Fibroblast of villous mesenchyme (primary cell): ENCODE data around the gene SLC22A23. TPM values are rescaled to one million over a fixed set of nuclear protein-coding genes. Genes with fewer than 3 reads are reported as not detected.

Source experiments
- DNase-seq: peaks from one replicate; pipeline ENCODE4 v3.0.0-alpha.2; 2010; ENCODE audit warnings: low read depth
- H3K4me3 ChIP-seq: 2 replicates; pipeline ENCODE4 v1.5.1; 2011; ENCODE audit warnings: low read depth, mild to moderate bottlenecking, low read length
- CTCF ChIP-seq: IDR thresholded peaks from 2 replicates; pipeline ENCODE4 v1.5.1; 2012; ENCODE audit warnings: low read depth, mild to moderate bottlenecking, low read length; ENCODE audit not compliant: insufficient read depth
- total RNA-seq: library from RNA; depleted of rRNA; stranded (reverse); fragments of >200 nt; gene quantifications from 2 replicates; pipeline ENCODE4 v1.2.3, GENCODE V29; 2012

Gene SLC22A23
- total RNA-seq, 1 donor, result 2.2 TPM

GRCh38 chr6:3281631-3282475 is 175.0 kb downstream of the SLC22A23 start:
- no peak for TF ChIP-seq CTCF
- peak; percentile 47 for DNase-seq
- no peak overlapping the region for H3K4me3 ChIP-seq

GRCh38 chr6:3280866-3281465 is 175.9 kb downstream of the SLC22A23 start:
- no peak for TF ChIP-seq CTCF
- no peak for DNase-seq
- H3K4me3 ChIP-seq, result no peak overlapping the region

- no peak for DNase-seq
- H3K4me3 ChIP-seq, result no peak overlapping the region
- no peak for TF ChIP-seq CTCF
These were observed 176.8 kb downstream of the SLC22A23 start for GRCh38 chr6:3280091-3280490.

GRCh38 chr6:3278691-3279090 is 178.2 kb downstream of the SLC22A23 start:
- no peak for DNase-seq
- TF ChIP-seq CTCF, result no peak
- H3K4me3 ChIP-seq, result no peak overlapping the region

- no peak overlapping the region for H3K4me3 ChIP-seq
- DNase-seq, result no peak
- no peak for TF ChIP-seq CTCF
These were observed 178.9 kb downstream of the SLC22A23 start for GRCh38 chr6:3277851-3278416.

- no peak for DNase-seq
These were observed 179.6 kb downstream of the SLC22A23 start for GRCh38 chr6:3277251-3277650.

More at GRCh38 chr6:3277251-3277650, 179.6 kb downstream of the SLC22A23 start:
- TF ChIP-seq CTCF, result no peak
- H3K4me3 ChIP-seq, result no peak overlapping the region
